HCT116 (cell line): ENCODE measurements around the gene NOS1. TPM values are rescaled to one million over a fixed set of nuclear protein-coding genes. Genes with fewer than 3 reads are reported as not detected.
A peak's percentile ranks its signal among the peaks of the same experiment; 100 is the strongest.

Experiments
- ATAC-seq: fragments of 200-7000 bp; cut with Tn5 transposase; 2 replicates; pipeline ENCODE4 v1.9.1; 2020; ENCODE audit warnings: mild to moderate bottlenecking, moderate library complexity
- BruUV-seq: library from RNA; stranded (reverse); fragments of 400-500 nt; replicated peaks from 2 replicates; lab custom pipeline; 2021; lab: Mats Ljungman, UMichigan
- CTCF ChIA-PET: fragments of 300-600 bp; sonication (Branson Sonifier 250); formaldehyde crosslinking; loops from one replicate; lab custom pipeline; 2021; ENCODE audit warnings: antibody characterized with exemption; lab: Charles Lee
- POLR2A ChIA-PET: fragments of 300-600, 350-600 bp; sonication (Branson Sonifier 250); formaldehyde crosslinking; loops from one replicate; lab custom pipeline; 2021; ENCODE audit warnings: antibody characterized with exemption; lab: Charles Lee
- RAD21 ChIA-PET, 2 experiments: fragments of 300-600 bp; sonication (Branson Sonifier 250); formaldehyde crosslinking; loops; one replicate each; lab custom pipeline; 2023; ENCODE audit warnings: low total read pairs in 2 of 2; ENCODE audit not compliant: uncharacterized antibody in 2 of 2, unreplicated experiment in 2 of 2, low non-redundant PET in 1 of 2; lab: Charles Lee
- DNase-seq: peaks from one replicate; pipeline ENCODE4 v3.0.0-alpha.2; 2010; ENCODE audit warnings: low read depth, low spot score
- H2AFZ ChIP-seq: fragments of 200-600 bp; shearing (Covaris generic), sonication (generic); 2 replicates; pipeline ENCODE4 v1.6.1; 2017; ENCODE audit warnings: low read depth, mixed run types, mixed read lengths, antibody characterized with exemption, low read length; ENCODE audit not compliant: poor library complexity, severe bottlenecking
- H3K27ac ChIP-seq: 2 replicates; pipeline ENCODE4 v1.5.1; 2012; ENCODE audit warnings: low read depth, low read length
- H3K27me3 ChIP-seq: fragments of 200-600 bp; sonication (generic); 2 replicates; pipeline ENCODE4 v1.6.1; 2016; ENCODE audit warnings: mixed run types, low read length, mixed read lengths; ENCODE audit not compliant: insufficient read depth
- H3K36me3 ChIP-seq, 2 experiments: fragments of 200-500 bp in 1 of 2; fragments of 200-600 bp in 1 of 2; sonication (Bioruptor generic) in 1 of 2; sonication (generic) in 1 of 2; 2 replicates each; pipeline versions ENCODE4 v1.5.1 to v1.6.1; 2014 to 2016; ENCODE audit warnings: low read length in 2 of 2, inconsistent platforms in 1 of 2, mixed read lengths in 1 of 2, mixed run types in 1 of 2; ENCODE audit not compliant: insufficient read depth in 2 of 2, control insufficient read depth in 1 of 2
- H3K4me1 ChIP-seq, 2 experiments: fragments of 200-600 bp in 1 of 2; sonication (generic) in 1 of 2; 2 replicates each; pipeline versions ENCODE4 v1.5.1 to v1.6.1; 2012 to 2017; ENCODE audit warnings: low read length in 2 of 2, inconsistent platforms in 1 of 2, mild to moderate bottlenecking in 1 of 2, mixed read lengths in 1 of 2, mixed run types in 1 of 2, moderate library complexity in 1 of 2; ENCODE audit not compliant: insufficient read depth in 2 of 2, control insufficient read depth in 1 of 2
- H3K4me2 ChIP-seq: fragments of 200-600 bp; sonication (generic); 2 replicates; pipeline ENCODE4 v1.6.1; 2017; ENCODE audit warnings: mixed run types, low read length, mixed read lengths
- H3K4me3 ChIP-seq, 2 experiments: fragments of 200-600 bp in 1 of 2; sonication (generic) in 1 of 2; replicated peaks in 1 of 2; 2 replicates each; pipeline ENCODE4 v1.5.1; 2011 to 2016; ENCODE audit warnings: low read length in 2 of 2, control low read depth in 1 of 2, low read depth in 1 of 2, mild to moderate bottlenecking in 1 of 2, mixed read lengths in 1 of 2, mixed run types in 1 of 2
- H3K79me2 ChIP-seq: fragments of 200-600 bp; sonication (generic); 2 replicates; pipeline ENCODE4 v1.6.1; 2017; ENCODE audit warnings: mild to moderate bottlenecking, mixed run types, low read length, moderate library complexity, mixed read lengths; ENCODE audit not compliant: insufficient read depth
- H3K9ac ChIP-seq: fragments of 200-600 bp; sonication (generic); 2 replicates; pipeline ENCODE4 v1.6.1; 2016; ENCODE audit warnings: low read length, mixed read lengths
- H3K9me2 ChIP-seq: fragments of 200-600 bp; sonication (generic), shearing (Covaris generic); 2 replicates; pipeline ENCODE4 v1.6.1; 2017; ENCODE audit warnings: mixed run types, mild to moderate bottlenecking, moderate library complexity; ENCODE audit not compliant: insufficient read depth
- H3K9me3 ChIP-seq, 2 experiments: fragments of 200-500 bp in 1 of 2; fragments of 200-600 bp in 1 of 2; sonication (Bioruptor generic) in 1 of 2; sonication (generic) in 1 of 2; 2 replicates each; pipeline ENCODE4 v1.6.1; 2014 to 2017; ENCODE audit warnings: low read length in 2 of 2, mixed read lengths in 2 of 2, inconsistent platforms in 1 of 2, low read depth in 1 of 2, mild to moderate bottlenecking in 1 of 2, mixed run types in 1 of 2, moderate library complexity in 1 of 2; ENCODE audit not compliant: control insufficient read depth in 1 of 2, insufficient read depth in 1 of 2
- H4K20me1 ChIP-seq: fragments of 200-600 bp; sonication (generic), shearing (Covaris generic); 2 replicates; pipeline ENCODE4 v1.6.1; 2017; ENCODE audit warnings: mixed run types, mild to moderate bottlenecking, moderate library complexity; ENCODE audit not compliant: insufficient read depth
- RAD21 ChIP-seq: IDR thresholded peaks from 2 replicates; pipeline ENCODE4 v1.6.1; 2012; ENCODE audit warnings: low read depth, mild to moderate bottlenecking
- intact Hi-C: fragments of 100-400 bp; cut with micrococcal nuclease; formaldehyde crosslinking; loops from 2 replicates; pipeline ENCODE4 v1.10.0; 2022
- total RNA-seq: library from RNA; stranded (reverse); gene quantifications from one replicate; pipeline ENCODE4 v1.2.1, GENCODE V29; 2021; ENCODE audit not compliant: unreplicated experiment
- TF ChIP-seq, protein P1 (sequence below): IDR thresholded peaks from 2 replicates; pipeline ENCODE4 v1.6.1; 2012; ENCODE audit warnings: low read depth
- TF ChIP-seq, protein P2 (sequence below), 3 experiments: fragments of 200-600 bp in 1 of 3; sonication (generic) in 1 of 3; IDR thresholded peaks in 2 of 3; conservative IDR thresholded peaks in 1 of 3; 2 replicates each; pipeline ENCODE4 v1.5.1; 2012 to 2017; ENCODE audit warnings: low read depth in 2 of 3, low read length in 2 of 3, antibody characterized with exemption in 1 of 3, borderline replicate concordance in 1 of 3, control low read depth in 1 of 3, mild to moderate bottlenecking in 1 of 3, mixed read lengths in 1 of 3, mixed run types in 1 of 3, moderate library complexity in 1 of 3; ENCODE audit not compliant: insufficient read depth in 1 of 3

NOS1 gene
- total RNA-seq, 1 experiment from 2014 or later: 0.22 TPM

DNA sequence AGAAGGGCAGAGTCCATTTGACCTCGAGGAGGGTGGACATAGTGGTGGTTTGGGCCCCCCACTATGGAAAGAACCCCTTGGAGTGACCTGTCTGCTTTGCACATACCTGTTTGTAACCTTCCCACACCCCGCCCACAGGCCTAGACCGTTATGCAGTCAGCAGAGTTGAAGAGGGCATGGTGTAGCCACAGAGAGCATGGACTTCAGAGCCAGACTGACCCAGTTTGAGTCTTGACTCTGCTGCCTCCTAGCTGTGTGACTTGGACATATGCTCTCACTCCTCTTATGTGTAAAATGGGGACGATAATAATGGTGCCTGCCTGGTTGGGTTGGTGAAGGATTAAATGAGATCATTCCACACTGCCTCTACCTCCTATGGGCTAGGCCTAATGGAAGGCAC lies 40.9 kb upstream of the NOS1 start:
- H3K79me2 ChIP-seq: no peaks in the 10 kb centered on the region
- H3K9me3 ChIP-seq: peaks cover 0 to 5% of the 10 kb centered on the region in 2 experiments; a peak in 2 of 4 replicates
- peaks cover 3% of the 10 kb centered on the region; the same call in 1 of the 2 replicates for H3K27me3 ChIP-seq
- no TSS peak for BruUV-seq
- H3K9me2 ChIP-seq: no peaks in the 10 kb centered on the region
- no peak for DNase-seq
- POLR2A ChIA-PET: no interaction called here
- H3K9ac ChIP-seq: no peak overlapping the region
- H3K27ac ChIP-seq: no peak overlapping the region
- H3K4me3 ChIP-seq: no peak overlapping the region
- H4K20me1 ChIP-seq: no peaks in the 10 kb centered on the region
- H3K4me2 ChIP-seq: no peak overlapping the region
- no peak overlapping the region for H2AFZ ChIP-seq
- H3K4me1 ChIP-seq: no peaks in the 10 kb centered on the region
- peak; percentile 80 for ATAC-seq
- CTCF ChIA-PET: no interaction called here
- RAD21 ChIA-PET: no interaction called here
- intact Hi-C loops: no loop called here
- peak; percentile 35; the same call in 1 of the 2 replicates for TF ChIP-seq RAD21
- TF ChIP-seq, protein P1, sequence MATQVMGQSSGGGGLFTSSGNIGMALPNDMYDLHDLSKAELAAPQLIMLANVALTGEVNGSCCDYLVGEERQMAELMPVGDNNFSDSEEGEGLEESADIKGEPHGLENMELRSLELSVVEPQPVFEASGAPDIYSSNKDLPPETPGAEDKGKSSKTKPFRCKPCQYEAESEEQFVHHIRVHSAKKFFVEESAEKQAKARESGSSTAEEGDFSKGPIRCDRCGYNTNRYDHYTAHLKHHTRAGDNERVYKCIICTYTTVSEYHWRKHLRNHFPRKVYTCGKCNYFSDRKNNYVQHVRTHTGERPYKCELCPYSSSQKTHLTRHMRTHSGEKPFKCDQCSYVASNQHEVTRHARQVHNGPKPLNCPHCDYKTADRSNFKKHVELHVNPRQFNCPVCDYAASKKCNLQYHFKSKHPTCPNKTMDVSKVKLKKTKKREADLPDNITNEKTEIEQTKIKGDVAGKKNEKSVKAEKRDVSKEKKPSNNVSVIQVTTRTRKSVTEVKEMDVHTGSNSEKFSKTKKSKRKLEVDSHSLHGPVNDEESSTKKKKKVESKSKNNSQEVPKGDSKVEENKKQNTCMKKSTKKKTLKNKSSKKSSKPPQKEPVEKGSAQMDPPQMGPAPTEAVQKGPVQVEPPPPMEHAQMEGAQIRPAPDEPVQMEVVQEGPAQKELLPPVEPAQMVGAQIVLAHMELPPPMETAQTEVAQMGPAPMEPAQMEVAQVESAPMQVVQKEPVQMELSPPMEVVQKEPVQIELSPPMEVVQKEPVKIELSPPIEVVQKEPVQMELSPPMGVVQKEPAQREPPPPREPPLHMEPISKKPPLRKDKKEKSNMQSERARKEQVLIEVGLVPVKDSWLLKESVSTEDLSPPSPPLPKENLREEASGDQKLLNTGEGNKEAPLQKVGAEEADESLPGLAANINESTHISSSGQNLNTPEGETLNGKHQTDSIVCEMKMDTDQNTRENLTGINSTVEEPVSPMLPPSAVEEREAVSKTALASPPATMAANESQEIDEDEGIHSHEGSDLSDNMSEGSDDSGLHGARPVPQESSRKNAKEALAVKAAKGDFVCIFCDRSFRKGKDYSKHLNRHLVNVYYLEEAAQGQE: no peak
- TF ChIP-seq, protein P2, sequence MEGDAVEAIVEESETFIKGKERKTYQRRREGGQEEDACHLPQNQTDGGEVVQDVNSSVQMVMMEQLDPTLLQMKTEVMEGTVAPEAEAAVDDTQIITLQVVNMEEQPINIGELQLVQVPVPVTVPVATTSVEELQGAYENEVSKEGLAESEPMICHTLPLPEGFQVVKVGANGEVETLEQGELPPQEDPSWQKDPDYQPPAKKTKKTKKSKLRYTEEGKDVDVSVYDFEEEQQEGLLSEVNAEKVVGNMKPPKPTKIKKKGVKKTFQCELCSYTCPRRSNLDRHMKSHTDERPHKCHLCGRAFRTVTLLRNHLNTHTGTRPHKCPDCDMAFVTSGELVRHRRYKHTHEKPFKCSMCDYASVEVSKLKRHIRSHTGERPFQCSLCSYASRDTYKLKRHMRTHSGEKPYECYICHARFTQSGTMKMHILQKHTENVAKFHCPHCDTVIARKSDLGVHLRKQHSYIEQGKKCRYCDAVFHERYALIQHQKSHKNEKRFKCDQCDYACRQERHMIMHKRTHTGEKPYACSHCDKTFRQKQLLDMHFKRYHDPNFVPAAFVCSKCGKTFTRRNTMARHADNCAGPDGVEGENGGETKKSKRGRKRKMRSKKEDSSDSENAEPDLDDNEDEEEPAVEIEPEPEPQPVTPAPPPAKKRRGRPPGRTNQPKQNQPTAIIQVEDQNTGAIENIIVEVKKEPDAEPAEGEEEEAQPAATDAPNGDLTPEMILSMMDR (IDR thresholded peaks at IDR 0.05 in 2 of 3, conservative IDR thresholded peaks at IDR 0.05 in 1 of 3; ENCODE audit: borderline replicate concordance in 1 of 3, insufficient read depth in 1 of 3, low read depth in 2 of 3, low read length in 2 of 3): peak in 2 of 3 experiments; percentile 23 to 43; a peak in 3 of 6 replicates
- no peaks in the 10 kb centered on the region for H3K36me3 ChIP-seq
